Stimulated activated CD4-positive, alpha-beta T cell treated with anti-CD3 and anti-CD28 coated beads, TNF-alpha, amount 100 ng/mL, for 48 hours (primary cell): ENCODE results near the gene TSPAN14.
A peak's percentile ranks its signal among the peaks of the same experiment; 100 is the strongest.
"Not testable (repeated sequence)": the region's sequence is repeated elsewhere in the genome, so short reads cannot be mapped to it uniquely, and the experiment has no call there.

Source experiments
- DNase-seq, 3 donors: peaks; one replicate each; pipeline ENCODE4 v3.0.0-alpha.2; 2020; ENCODE audit warnings: low read depth in 3 of 3

The TSPAN14 gene, protein sequence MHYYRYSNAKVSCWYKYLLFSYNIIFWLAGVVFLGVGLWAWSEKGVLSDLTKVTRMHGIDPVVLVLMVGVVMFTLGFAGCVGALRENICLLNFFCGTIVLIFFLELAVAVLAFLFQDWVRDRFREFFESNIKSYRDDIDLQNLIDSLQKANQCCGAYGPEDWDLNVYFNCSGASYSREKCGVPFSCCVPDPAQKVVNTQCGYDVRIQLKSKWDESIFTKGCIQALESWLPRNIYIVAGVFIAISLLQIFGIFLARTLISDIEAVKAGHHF

GRCh38 chr10:80453842-80454512 lies at the start of gene TSPAN14:
TSS of gene TSPAN14 (plus strand) at chr10:80454310. CDS start at chr10:80489234, 34,924 bp downstream.
- DNase-seq = peak in 2 of 3 donors; percentile 52 to 66

DNA sequence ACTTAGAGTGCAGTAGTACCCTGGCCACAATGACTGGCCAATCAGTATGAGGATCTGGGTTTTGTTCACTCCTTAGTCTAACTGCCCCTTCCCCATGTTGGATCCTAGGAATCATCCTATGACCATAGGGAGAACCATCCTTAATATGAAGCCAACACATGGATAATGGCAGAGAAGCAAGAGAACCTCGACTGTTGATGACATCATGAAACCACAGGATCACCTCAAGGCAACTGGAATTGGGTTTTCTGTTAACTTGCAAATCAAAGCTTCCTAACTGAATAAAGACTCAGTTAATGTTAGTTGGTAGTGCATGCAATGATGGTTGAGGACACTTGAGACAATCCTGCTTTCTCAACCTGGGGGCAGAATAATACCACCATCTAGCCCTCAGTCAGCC lies 49.1 kb upstream of the TSPAN14 start:
- no peak for DNase-seq

DNA sequence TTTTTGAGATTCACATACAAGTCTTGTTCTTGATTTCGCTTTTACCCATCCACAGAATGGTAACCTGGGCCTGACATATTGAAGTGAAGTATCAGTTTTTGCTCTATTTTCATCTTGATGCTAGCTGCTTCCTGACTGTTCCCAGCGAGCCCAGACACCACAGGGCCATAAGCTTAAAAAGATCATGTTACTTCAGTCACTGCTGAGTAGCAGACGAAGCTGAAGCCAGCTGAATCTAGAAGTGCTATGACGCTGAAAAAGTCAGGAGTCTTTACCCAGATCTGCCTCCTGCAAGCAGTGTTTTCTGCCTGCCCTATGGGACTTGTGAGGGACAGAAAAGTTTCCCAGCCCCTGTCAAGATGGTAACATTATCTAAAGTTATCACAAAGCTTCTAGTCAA lies 48.5 kb upstream of the TSPAN14 start:
- DNase-seq = no peak

GRCh38 chr10:80406204-80406603 lies 47.9 kb upstream of the TSPAN14 start:
- DNase-seq = no peak

GRCh38 chr10:80407812-80408241 lies 46.3 kb upstream of the TSPAN14 start:
- peak; percentile 34 to 48 (median 40) for DNase-seq

DNA sequence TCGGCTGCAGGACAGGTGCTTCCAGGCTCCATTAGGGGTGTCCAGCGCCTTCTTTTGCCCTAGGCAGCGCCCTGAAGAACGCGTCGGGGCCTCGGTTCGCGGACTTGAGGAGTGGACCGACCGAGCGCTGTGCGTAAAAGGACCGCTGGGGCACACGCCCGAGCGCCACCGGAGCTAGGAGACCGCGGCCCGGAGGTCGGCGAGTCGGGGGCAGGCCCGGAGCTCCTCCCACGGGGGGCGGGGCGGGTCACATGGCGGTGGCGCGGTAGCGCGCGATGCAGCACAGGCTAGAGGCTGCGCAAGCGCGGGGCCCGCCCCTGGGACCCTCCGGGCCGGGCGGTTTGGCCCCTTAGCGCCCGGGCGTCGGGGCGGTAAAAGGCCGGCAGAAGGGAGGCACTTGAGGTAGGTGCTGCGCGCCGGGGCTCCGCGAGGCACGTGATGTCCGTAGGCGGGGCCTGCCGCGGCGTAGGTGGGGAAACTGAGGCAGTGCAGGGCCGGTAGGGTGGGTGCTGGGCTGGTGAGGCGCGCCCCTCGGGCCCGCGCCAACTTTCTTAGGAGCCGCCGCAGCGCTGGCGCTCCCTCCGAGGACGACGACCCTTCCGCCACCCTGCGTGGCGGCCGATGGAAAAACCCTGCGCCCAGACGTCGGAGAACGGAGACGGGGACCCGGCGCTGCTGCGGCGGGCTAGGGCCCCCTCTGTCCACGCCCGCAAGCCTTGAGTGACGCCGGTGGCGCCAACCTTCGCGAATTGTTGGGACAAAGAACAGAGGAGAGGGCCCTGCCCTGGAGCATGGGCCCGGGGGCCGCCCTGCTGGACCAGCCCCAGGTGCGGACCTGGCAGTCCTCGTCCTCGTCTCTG lies 45.6 kb upstream of the TSPAN14 start, which contains the start of gene PRXL2A:
PRXL2A (plus strand) TSS at position 310 of the 860 bp plus-strand sequence. CDS start 11,917 bp downstream, outside the sequence.
- peak; percentile 62 to 81 (median 68) for DNase-seq

GRCh38 chr10:80409121-80409520 lies 45.0 kb upstream of the TSPAN14 start:
- no peak for DNase-seq

DNA sequence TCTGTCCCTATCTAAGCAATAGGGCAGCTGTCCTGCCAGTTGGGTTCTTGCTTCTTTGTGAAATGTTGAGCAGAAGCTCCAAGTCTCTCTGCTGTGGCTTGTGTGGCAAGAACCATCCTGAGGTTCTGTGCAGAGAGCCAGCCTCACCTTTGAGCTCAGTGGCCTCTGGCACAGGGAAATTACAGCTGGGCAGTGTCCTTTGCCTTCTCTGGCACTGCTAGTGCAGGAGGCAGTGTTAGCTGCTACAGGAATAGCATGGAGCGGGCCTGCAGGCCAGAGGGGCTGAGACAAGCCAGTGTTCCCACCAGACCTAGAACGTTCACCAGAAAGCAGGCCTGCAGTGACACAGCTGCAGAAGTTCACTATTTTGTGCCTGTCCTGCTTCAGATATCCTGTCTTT lies 44.0 kb upstream of the TSPAN14 start:
- DNase-seq = no peak

DNA sequence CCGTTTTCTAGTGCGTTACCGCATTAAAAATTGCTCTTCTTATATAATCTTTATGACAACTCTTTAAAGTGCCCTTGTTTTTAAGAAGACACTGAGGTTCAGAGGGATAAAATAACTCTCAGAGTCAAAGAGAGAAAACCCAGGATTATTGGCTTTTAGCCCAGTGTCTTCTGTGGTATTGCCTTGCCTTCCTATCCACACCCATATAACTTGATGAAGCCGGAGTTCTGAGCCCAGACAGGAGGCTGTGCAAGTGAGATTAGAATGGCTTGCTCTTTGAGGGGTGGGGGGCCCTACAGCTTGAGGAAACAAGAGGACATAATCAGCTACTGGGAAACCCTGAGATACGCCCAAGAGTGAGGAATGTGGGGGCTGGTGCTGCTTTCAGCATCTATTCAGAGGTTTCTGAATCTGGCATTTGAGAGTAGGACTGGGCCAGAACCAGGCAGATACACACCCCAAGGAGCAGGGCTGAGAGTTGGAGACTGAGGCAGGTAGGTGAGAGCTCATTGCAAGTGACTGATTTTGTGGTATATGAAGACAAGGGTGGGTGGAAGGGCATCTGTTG lies 43.4 kb upstream of the TSPAN14 start:
- DNase-seq = no peak

- no peak for DNase-seq
Measured at GRCh38 chr10:80411267-80411668, 42.8 kb upstream of the TSPAN14 start.

- no peak for DNase-seq
Measured at GRCh38 chr10:80411681-80412220, 42.4 kb upstream of the TSPAN14 start.

DNA sequence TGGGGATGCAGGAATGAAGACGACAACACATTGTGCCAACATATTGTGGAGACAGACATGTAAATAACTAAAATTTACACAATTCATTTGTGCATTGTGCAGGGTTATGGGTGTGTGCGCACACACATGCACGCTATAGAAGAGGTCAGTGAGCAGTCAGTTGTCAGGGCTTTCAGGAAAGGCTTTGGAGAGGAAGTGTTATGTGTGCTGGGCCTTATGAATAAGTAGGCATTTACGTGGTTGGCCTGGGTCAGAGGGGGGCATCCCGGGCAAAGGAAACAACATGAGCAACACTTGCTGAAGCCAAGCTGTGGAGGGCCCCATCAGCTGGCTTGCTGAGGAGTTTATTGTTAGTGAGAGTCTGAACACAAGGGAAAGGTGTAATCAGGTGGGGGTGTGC lies 41.6 kb upstream of the TSPAN14 start:
- no peak for DNase-seq

- DNase-seq = no peak
Measured at GRCh38 chr10:80413271-80413996, 40.7 kb upstream of the TSPAN14 start.

GRCh38 chr10:80414142-80414895 lies 39.8 kb upstream of the TSPAN14 start:
- DNase-seq = no peak

GRCh38 chr10:80415734-80416478 lies 38.2 kb upstream of the TSPAN14 start:
- DNase-seq = no peak

GRCh38 chr10:80416479-80417098 lies 37.5 kb upstream of the TSPAN14 start:
- no peak for DNase-seq

GRCh38 chr10:80417256-80417655 lies 36.9 kb upstream of the TSPAN14 start:
- DNase-seq = not testable (repeated sequence)

DNA sequence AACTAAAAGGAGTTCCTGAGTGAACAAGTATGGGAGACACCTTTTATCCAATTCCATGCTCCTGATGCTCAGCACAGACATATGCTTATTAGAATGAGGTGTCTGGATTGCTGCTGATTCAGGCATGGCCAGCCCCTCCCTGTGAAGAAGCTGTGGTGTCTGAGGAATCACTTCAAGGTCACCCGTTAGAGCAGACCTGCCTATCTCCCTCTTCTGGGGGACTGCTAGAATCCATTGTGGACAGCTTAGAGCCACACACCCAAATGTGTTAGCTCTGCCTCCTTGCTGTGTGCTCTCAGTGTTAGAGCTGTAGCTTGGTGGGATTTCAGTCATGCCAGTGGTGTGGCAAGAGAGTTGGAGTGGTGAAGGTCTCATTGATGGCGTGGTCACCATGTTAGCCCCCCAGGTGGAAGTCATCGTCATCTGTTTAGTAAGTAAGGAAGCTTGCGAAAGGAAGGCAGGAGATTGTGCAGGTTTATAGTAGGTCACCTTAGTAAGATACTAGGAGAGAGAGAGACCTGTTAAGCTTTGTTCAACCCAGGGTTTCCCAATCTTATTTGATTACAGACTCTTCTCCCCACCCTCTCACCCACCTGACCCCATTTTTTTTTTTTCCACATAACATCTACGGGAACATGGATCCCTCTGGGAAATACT lies 32.9 kb upstream of the TSPAN14 start:
- no peak for DNase-seq
